H9 (cell line): Measurements from ENCODE around the gene TMEM187. TPM values are rescaled to one million over a fixed set of nuclear protein-coding genes. Genes with fewer than 3 reads are reported as not detected.

Experiments
- DNase-seq: peaks from one replicate; pipeline ENCODE4 v3.0.0-alpha.2; 2017
- H2AFZ ChIP-seq: one replicate; pipeline ENCODE4 v1.6.1; 2013; ENCODE audit warnings: mild to moderate bottlenecking, low read length, control low read depth, moderate library complexity
- H2AK5ac ChIP-seq: 2 replicates; pipeline ENCODE4 v1.6.1; 2013; ENCODE audit warnings: low read length, control low read depth, mixed read lengths; ENCODE audit not compliant: insufficient read length
- H2BK120ac ChIP-seq: one replicate; pipeline ENCODE4 v1.6.1; 2013; ENCODE audit warnings: low read depth, mild to moderate bottlenecking, low read length, control low read depth, inconsistent platforms; ENCODE audit not compliant: poor library complexity, severe bottlenecking
- H2BK12ac ChIP-seq: 2 replicates; pipeline ENCODE4 v1.6.1; 2013; ENCODE audit warnings: low read length, control low read depth, mixed read lengths, low read depth; ENCODE audit not compliant: insufficient read length
- H2BK15ac ChIP-seq: 2 replicates; pipeline ENCODE4 v1.6.1; 2013; ENCODE audit warnings: low read depth, low read length, control low read depth
- H2BK20ac ChIP-seq: one replicate; pipeline ENCODE4 v1.6.1; 2013; ENCODE audit warnings: low read depth, mild to moderate bottlenecking, low read length, control low read depth, inconsistent platforms; ENCODE audit not compliant: poor library complexity, severe bottlenecking
- H2BK5ac ChIP-seq: 2 replicates; pipeline ENCODE4 v1.6.1; 2013; ENCODE audit warnings: low read length, control low read depth, mixed read lengths; ENCODE audit not compliant: insufficient read length
- H3K14ac ChIP-seq: 2 replicates; pipeline ENCODE4 v1.6.1; 2013; ENCODE audit warnings: low read length, control low read depth; ENCODE audit not compliant: insufficient read depth
- H3K18ac ChIP-seq: 2 replicates; pipeline ENCODE4 v1.6.1; 2013; ENCODE audit warnings: low read depth, mild to moderate bottlenecking, mixed read lengths, low read length, control low read depth; ENCODE audit not compliant: insufficient read length
- H3K23ac ChIP-seq: 2 replicates; pipeline ENCODE4 v1.6.1; 2013; ENCODE audit warnings: low read length, control low read depth, mixed read lengths, low read depth; ENCODE audit not compliant: insufficient read length
- H3K23me2 ChIP-seq: 2 replicates; pipeline ENCODE4 v1.6.1; 2013; ENCODE audit warnings: low read depth, mild to moderate bottlenecking, mixed read lengths, low read length, control low read depth; ENCODE audit not compliant: insufficient read length, poor library complexity, severe bottlenecking
- H3K27ac ChIP-seq: 2 replicates; pipeline ENCODE4 v1.5.1; 2013; ENCODE audit warnings: low read length, control low read depth, mixed read lengths, low read depth; ENCODE audit not compliant: insufficient read length
- H3K27me3 ChIP-seq: 2 replicates; pipeline ENCODE4 v1.6.1; 2013; ENCODE audit warnings: low read length, control low read depth, inconsistent platforms; ENCODE audit not compliant: insufficient read depth
- H3K4ac ChIP-seq: 2 replicates; pipeline ENCODE4 v1.6.1; 2013; ENCODE audit warnings: low read depth, mild to moderate bottlenecking, control low read depth, inconsistent platforms, low read length, moderate library complexity
- H3K4me1 ChIP-seq: 2 replicates; pipeline ENCODE4 v1.6.1; 2013; ENCODE audit warnings: low read length, control low read depth, inconsistent platforms; ENCODE audit not compliant: insufficient read depth
- H3K4me2 ChIP-seq: 2 replicates; pipeline ENCODE4 v1.6.1; 2013; ENCODE audit warnings: low read length, control low read depth, mixed read lengths; ENCODE audit not compliant: insufficient read length, insufficient read depth
- H3K56ac ChIP-seq: 2 replicates; pipeline ENCODE4 v1.6.1; 2013; ENCODE audit warnings: low read depth, mild to moderate bottlenecking, mixed read lengths, low read length, control low read depth; ENCODE audit not compliant: insufficient read length
- H3K79me1 ChIP-seq: 2 replicates; pipeline ENCODE4 v1.6.1; 2013; ENCODE audit warnings: low read depth, mild to moderate bottlenecking, moderate library complexity, low read length, control low read depth, inconsistent platforms; ENCODE audit not compliant: insufficient read depth, poor library complexity, severe bottlenecking
- H3K79me2 ChIP-seq: 2 replicates; pipeline ENCODE4 v1.6.1; 2013; ENCODE audit warnings: low read length, control low read depth, inconsistent platforms; ENCODE audit not compliant: insufficient read depth
- H3K9ac ChIP-seq: 2 replicates; pipeline ENCODE4 v1.6.1; 2013; ENCODE audit warnings: low read length, control low read depth, mixed read lengths; ENCODE audit not compliant: insufficient read length; ENCODE audit errors: extremely low read depth
- H3K9me3 ChIP-seq: one replicate; pipeline ENCODE4 v1.6.1; 2013; ENCODE audit warnings: low read depth, low read length, inconsistent platforms; ENCODE audit not compliant: control insufficient read depth
- H3T11ph ChIP-seq: one replicate; pipeline ENCODE4 v1.6.1; 2013; ENCODE audit warnings: mild to moderate bottlenecking, low read length, control low read depth, inconsistent platforms
- H4K20me1 ChIP-seq: one replicate; pipeline ENCODE4 v1.6.1; 2013; ENCODE audit not compliant: control insufficient read depth, insufficient read length, insufficient read depth
- H4K5ac ChIP-seq: 2 replicates; pipeline ENCODE4 v1.6.1; 2013; ENCODE audit warnings: low read depth, mild to moderate bottlenecking, mixed read lengths, low read length, control low read depth; ENCODE audit not compliant: insufficient read length
- H4K8ac ChIP-seq: replicated peaks from 2 replicates; pipeline ENCODE4 v1.6.1; 2013; ENCODE audit warnings: low read length, control low read depth, mixed read lengths, low read depth; ENCODE audit not compliant: insufficient read length
- H4K91ac ChIP-seq: 2 replicates; pipeline ENCODE4 v1.6.1; 2013; ENCODE audit warnings: low read depth, mild to moderate bottlenecking, moderate library complexity, mixed read lengths, low read length, control low read depth; ENCODE audit not compliant: insufficient read length
- H3K27ac Mint-ChIP-seq, 3 experiments: 2 replicates in 2 of 3; 3 replicates in 1 of 3; pipeline ENCODE4 v1.8.0; 2020 to 2021; ENCODE audit warnings: mixed read lengths in 3 of 3, mild to moderate bottlenecking in 1 of 3, moderate library complexity in 1 of 3
- H3K27me3 Mint-ChIP-seq: 2 replicates; pipeline ENCODE4 v1.8.0; 2021; ENCODE audit warnings: low read depth, mild to moderate bottlenecking, moderate library complexity, mixed read lengths
- H3K36me3 Mint-ChIP-seq, 3 experiments: 2 replicates in 2 of 3; 3 replicates in 1 of 3; pipeline ENCODE4 v1.8.0; 2020 to 2021; ENCODE audit warnings: low read depth in 3 of 3, mixed read lengths in 3 of 3; ENCODE audit not compliant: insufficient read depth in 1 of 3
- H3K4me1 Mint-ChIP-seq, 2 experiments: 2 replicates each; pipeline ENCODE4 v1.8.0; 2020; ENCODE audit warnings: mixed read lengths in 2 of 2
- H3K4me3 Mint-ChIP-seq, 2 experiments: 2 replicates in 1 of 2; 3 replicates in 1 of 2; pipeline ENCODE4 v1.8.0; 2020 to 2021; ENCODE audit warnings: mild to moderate bottlenecking in 2 of 2, mixed read lengths in 2 of 2, moderate library complexity in 1 of 2
- H3K9me3 Mint-ChIP-seq, 2 experiments: 2 replicates in 1 of 2; 3 replicates in 1 of 2; pipeline ENCODE4 v1.8.0; 2020; ENCODE audit warnings: mild to moderate bottlenecking in 2 of 2, mixed read lengths in 2 of 2, moderate library complexity in 1 of 2
- CTCF ChIP-seq: fragments of 200-600 bp; sonication (generic); conservative IDR thresholded peaks from 3 replicates; pipeline ENCODE4 v1.8.0; 2021; ENCODE audit warnings: antibody characterized with exemption, mild to moderate bottlenecking
- WGBS: extraction: QIAGEN DNeasy Blood & Tissue Kit; methylation state at CpG from one replicate; pipeline ENCODE4 v1.1.7; 2013; ENCODE audit warnings: missing lambda C conversion rate, low lambda C conversion rate, mixed read lengths; ENCODE audit not compliant: insufficient read length; ENCODE audit errors: extremely low coverage; 5-methylcytosine and 5-hydroxymethylcytosine counted together
- total RNA-seq: library from RNA; stranded (reverse); gene quantifications from 2 replicates; pipeline ENCODE4 v1.2.1, GENCODE V29; 2021

Gene TMEM187
- total RNA-seq, 1 experiment from 2014 or later, result 2.7 TPM

- Histone ChIP-seq H3K4ac (no peak overlapping the region), H2BK15ac (no peak overlapping the region), H3K9ac (no peak overlapping the region), H3K27ac (no peak overlapping the region), H3K23ac (no peak overlapping the region), H3K23me2 (peaks cover 3% of the 10 kb centered on the region), H2BK5ac (no peak overlapping the region), H3K4me2 (no peak overlapping the region), H3K14ac (no peak overlapping the region), H4K20me1 (peaks cover 3% of the 10 kb centered on the region), H3K4me1 (no peaks in the 10 kb centered on the region), H3K79me2 (no peaks in the 10 kb centered on the region), H4K8ac (no peak overlapping the region), H3K56ac (no peak overlapping the region), H2AFZ (no peak overlapping the region), H2BK120ac (no peak overlapping the region), H3K9me3 (peaks cover 4% of the 10 kb centered on the region), H3K27me3 (no peaks in the 10 kb centered on the region), H3T11ph (no peak overlapping the region), H2BK12ac (no peak overlapping the region), H4K5ac (no peak overlapping the region), H3K79me1 (no peaks in the 10 kb centered on the region), H4K91ac (no peak overlapping the region), H2BK20ac (no peak overlapping the region), H3K18ac (no peak overlapping the region), H2AK5ac (no peak overlapping the region)
- Mint-ChIP-seq H3K4me1 (peaks cover 15 to 21% of the 10 kb centered on the region in 2 experiments), H3K27ac (no peak overlapping the region), H3K4me3 (no peak overlapping the region), H3K27me3 (no peaks in the 10 kb centered on the region), H3K9me3 (peaks cover 59 to 71% of the 10 kb centered on the region in 2 experiments), H3K36me3 (peaks cover 15 to 28% (median 24%) of the 10 kb centered on the region in 3 experiments)
- no CpG with 5 or more reads among the region's 15 CpGs for WGBS
- no peak for DNase-seq
- no peak for TF ChIP-seq CTCF
Measured at GRCh38 chrX:154024271-154024670, 51.7 kb downstream of the TMEM187 start.
